ENCODE results near the gene PAH.

The PAH gene

DNA sequence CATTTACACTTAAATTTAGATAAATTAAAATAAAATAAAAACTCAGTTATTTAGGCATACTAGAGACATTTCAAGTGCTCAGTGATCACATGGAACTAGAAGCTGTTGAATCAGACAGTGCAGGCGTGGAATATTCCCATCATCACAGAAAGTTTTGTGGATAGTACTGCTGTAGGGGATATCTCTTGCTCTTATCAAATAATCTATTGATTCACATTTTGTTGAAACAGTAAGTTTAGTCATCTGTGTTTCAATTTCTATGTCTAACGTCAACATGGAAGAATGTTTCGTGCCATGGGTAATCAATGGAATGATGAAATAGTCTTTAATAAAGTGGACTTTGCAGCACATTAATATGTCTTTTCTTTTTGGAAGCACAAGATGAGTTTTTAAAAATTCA, 108.6 kb downstream of the PAH start:
- in situ Hi-C loops (cut with MboI; ENCODE audit: low pct_unique_long_range_greater_than_20kb, low sequenced_read_pairs, unreplicated experiment): no loop called here
- TF ChIP-seq, protein P1, sequence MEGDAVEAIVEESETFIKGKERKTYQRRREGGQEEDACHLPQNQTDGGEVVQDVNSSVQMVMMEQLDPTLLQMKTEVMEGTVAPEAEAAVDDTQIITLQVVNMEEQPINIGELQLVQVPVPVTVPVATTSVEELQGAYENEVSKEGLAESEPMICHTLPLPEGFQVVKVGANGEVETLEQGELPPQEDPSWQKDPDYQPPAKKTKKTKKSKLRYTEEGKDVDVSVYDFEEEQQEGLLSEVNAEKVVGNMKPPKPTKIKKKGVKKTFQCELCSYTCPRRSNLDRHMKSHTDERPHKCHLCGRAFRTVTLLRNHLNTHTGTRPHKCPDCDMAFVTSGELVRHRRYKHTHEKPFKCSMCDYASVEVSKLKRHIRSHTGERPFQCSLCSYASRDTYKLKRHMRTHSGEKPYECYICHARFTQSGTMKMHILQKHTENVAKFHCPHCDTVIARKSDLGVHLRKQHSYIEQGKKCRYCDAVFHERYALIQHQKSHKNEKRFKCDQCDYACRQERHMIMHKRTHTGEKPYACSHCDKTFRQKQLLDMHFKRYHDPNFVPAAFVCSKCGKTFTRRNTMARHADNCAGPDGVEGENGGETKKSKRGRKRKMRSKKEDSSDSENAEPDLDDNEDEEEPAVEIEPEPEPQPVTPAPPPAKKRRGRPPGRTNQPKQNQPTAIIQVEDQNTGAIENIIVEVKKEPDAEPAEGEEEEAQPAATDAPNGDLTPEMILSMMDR (IDR thresholded peaks at IDR 0.05; ENCODE audit: extremely low read depth, insufficient read depth, missing control alignments): no peak
- DNase-seq (ENCODE audit: low spot score): no peak

DNA sequence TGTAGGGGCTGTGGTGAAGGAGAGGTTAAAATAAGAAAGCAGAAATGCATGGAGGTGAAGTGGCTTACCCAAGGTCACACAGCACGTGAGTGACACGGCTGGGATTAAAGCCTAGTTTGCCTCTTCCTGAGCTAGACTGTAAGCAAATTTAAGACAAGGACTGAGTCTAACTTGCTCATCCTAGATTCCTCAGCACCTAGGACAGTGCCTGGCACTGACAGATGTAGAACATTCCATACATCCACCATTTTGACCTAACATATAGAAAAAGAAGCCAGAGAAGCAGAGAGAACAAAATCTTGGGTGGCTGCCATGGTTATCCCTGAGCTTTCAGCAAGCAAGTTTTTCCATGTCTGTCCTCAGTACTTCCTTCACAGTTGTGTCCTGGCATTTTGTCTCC, 110.5 kb downstream of the PAH start:
- in situ Hi-C loops (cut with MboI; ENCODE audit: low pct_unique_long_range_greater_than_20kb, low sequenced_read_pairs, unreplicated experiment): no loop called here
- TF ChIP-seq, protein P1 (IDR thresholded peaks at IDR 0.05; ENCODE audit: extremely low read depth, insufficient read depth, missing control alignments): no peak
- DNase-seq (ENCODE audit: low spot score): no peak

DNA sequence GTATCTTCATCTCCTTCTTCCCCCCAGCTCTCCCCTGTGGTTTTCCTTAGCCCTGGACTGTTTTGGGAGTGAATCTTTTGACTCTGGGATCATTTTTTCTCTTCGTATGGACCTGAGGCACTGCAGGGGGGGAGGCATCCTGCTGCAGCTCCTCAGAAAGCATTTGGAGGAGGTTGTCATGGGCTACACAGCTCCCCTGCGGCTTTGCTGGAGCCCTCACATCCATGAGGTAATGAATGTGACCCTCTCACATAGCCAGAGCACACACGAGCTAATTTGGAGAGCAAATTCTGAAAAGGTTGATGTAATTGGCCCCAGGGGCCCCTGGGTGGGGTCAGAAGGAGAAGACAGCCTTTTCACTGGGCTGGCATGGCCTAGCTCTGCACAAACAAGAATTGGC, 110.9 kb downstream of the PAH start:
- no peak for DNase-seq (ENCODE audit: low spot score)
- in situ Hi-C loops (cut with MboI; ENCODE audit: low pct_unique_long_range_greater_than_20kb, low sequenced_read_pairs, unreplicated experiment): no loop called here
- TF ChIP-seq, protein P1 (IDR thresholded peaks at IDR 0.05; ENCODE audit: extremely low read depth, insufficient read depth, missing control alignments): no peak

DNA sequence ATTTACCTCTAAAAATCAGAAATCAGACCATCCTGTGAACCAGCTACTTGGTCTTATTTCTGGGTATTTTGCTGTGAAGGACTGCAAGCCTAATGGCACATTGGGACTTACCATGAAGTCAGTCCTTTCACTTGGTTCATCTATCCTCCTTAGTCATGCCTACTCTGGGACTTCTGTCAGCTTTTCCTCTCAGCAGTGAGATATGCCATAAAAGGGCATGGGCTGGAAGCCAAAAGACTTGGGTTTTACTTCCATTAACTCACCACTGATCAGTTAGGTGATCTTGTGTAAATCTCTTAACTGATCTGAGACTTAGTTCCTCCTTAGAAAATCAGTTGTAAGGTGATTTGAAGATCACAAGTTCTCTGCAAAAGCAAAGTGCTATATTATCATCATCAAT, 116.5 kb downstream of the PAH start:
- in situ Hi-C loops (cut with MboI; ENCODE audit: low pct_unique_long_range_greater_than_20kb, low sequenced_read_pairs, unreplicated experiment): no loop called here
- TF ChIP-seq, protein P1 (IDR thresholded peaks at IDR 0.05; ENCODE audit: extremely low read depth, insufficient read depth, missing control alignments): no peak
- no peak for DNase-seq (ENCODE audit: low spot score)

DNA sequence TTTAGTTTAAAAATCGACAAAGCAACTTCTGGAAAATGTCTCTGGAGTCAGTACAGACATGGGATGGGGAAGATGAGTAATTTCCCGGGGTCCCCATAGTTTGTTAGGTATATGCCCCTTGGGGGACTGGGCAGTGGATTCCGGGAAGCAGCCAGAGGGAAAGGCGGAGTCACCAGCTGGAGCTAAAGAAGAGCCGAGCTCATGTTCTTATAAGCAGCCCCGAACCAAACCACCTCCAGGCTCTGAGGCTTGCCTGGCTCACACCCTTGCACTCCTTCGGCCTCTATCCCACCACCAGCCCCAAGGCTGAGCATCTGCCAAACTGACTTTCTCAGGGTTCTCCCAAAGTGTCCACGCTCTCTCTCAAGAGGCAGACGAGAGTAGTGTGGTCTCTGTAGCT, 117.8 kb downstream of the PAH start:
- TF ChIP-seq, protein P1 (IDR thresholded peaks at IDR 0.05; ENCODE audit: extremely low read depth, insufficient read depth, missing control alignments): no peak
- in situ Hi-C loops (cut with MboI; ENCODE audit: low pct_unique_long_range_greater_than_20kb, low sequenced_read_pairs, unreplicated experiment): no loop called here
- no peak for DNase-seq (ENCODE audit: low spot score)

DNA sequence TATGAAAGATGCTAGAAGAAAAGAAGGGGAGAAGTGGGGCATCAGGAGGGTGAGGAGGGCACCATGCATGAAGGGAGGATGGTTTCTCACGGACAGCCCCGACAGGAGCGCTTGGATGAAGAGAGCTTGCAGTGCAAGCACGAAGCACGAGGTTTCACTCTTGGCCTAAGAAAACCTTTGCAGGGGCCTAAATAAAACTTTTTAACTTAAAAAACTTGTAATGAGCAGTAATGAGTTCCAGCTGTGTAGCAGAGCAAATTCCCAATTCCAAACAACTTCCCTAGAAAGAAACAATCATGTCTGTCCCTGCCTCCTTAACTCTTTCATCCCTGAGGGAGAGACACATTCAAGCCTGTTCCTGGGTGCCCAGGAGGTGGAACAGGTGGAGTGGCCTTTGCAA, 119.5 kb downstream of the PAH start:
- DNase-seq (ENCODE audit: low spot score): no peak
- TF ChIP-seq, protein P1 (IDR thresholded peaks at IDR 0.05; ENCODE audit: extremely low read depth, insufficient read depth, missing control alignments): no peak
- in situ Hi-C loops (cut with MboI; ENCODE audit: low pct_unique_long_range_greater_than_20kb, low sequenced_read_pairs, unreplicated experiment): no loop called here

DNA sequence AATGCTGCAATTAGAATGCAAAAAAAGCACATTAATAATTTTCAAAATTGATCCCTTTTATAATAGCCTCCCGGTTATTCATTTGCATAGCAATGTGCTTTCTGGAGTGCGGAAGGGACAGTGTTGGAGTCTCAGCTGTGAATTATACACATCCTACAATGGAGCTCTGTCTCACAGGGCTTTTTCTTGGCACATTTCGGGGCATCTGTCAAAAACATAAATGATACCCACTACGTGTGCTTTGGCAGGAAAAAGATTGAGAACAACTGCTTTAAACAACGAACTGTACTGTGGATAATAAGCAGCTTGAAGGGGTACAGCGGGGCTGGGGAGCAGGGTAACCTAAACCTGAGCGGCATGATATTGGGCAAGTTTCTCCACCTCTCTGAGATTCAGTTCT, 123.1 kb downstream of the PAH start:
- no peak for DNase-seq (ENCODE audit: low spot score)
- TF ChIP-seq, protein P1 (IDR thresholded peaks at IDR 0.05; ENCODE audit: extremely low read depth, insufficient read depth, missing control alignments): no peak
- in situ Hi-C loops (cut with MboI; ENCODE audit: low pct_unique_long_range_greater_than_20kb, low sequenced_read_pairs, unreplicated experiment): no loop called here
